Brain pericyte (primary cell): ENCODE measurements around the gene ZNF710.

ENCODE experiments used
- DNase-seq: peaks from one replicate; pipeline ENCODE4 v3.0.0-alpha.2; 2012; ENCODE audit warnings: low read depth, low spot score

ZNF710 gene

DNA sequence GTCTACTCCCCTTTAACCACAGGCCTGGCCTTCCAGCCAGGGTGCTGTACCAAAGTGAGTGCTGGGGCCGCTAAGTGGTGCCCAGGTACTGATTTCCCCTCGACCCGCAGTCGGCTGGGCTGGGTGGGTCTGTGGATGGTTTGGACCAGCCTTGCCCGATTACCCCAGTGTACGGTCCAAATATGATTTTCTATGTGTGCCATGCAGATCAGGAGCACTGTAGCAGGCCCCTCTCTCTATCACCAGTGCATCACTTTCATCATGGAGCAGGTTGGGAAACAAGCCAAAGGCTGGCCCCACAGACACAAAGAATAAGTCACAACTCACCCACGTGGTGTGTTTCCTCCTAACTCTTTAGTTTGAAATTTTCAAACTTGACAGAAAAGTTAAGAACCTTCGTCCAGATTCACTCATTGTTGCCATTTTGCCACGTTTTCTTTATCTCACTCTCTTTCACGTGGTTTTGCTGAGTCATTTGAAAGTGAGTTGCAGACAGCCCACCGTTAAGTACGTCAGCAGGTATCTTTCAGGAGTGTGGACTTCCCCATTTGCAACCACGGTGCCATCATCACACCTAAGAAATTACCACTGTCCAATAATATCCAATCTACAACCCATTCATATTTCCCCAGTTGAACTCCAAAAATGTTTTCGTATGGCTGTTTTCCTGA, 37.0 kb downstream of the ZNF710 start:
- DNase-seq: no peak

DNA sequence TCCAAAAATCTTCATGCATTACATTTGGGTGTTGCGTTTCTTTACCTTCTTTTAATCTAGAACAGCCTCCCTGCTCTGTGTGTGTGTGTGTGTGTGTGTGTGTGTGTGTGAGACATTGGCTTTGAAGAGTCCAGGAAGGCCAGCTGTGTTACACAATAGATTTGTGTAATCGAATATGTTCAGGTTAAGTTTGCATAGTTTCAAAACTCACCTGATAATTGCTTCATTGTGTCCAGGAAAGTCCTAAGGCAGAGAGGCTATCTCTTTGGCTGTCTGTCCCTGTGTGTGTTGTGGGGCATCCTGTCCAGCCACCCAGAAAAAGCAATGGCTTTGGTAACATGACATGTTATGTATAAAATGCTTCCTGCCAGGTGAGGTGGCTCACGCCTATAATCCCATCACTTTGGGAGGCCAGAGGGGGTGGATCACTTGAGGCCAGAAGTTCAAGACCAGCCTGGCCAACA, 37.5 kb downstream of the ZNF710 start:
- no peak for DNase-seq

DNA sequence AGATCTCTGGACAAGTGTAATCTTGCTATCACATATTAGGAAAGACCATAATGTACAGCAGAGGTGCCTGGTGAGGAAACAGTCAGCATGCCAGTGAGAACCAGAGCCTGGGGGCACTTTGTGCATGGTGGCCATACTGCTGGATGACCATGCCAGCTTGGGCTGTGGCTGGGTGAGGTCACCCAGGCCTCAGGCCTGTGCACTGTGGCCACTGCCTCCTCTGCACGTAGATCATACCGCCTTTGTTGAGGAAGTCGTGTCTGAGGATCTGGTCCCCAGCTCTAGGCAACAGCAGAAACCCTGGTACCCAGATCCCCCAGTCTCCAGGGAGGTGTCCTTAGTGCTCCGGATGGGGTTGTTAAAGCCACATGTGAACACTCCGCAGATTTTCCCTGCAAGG, 38.9 kb downstream of the ZNF710 start:
- DNase-seq: no peak

DNA sequence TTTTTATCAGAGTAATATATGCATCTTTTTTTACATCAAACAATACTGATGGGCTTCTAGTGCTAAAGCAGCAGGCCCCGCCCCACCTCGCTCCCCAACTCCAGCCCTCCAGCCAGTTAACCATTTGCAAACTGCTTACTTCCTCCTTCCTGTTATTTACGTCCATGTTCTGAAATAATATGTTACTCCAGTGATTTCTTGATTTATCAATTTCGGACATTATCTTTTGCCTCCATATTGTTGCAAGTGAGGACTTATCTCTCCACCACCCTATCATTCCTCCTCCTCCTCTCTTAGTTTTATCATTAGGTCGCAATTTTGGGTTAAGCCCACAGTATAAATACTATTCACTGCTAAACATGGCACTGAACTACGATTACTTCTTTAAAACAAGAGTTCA, 39.5 kb downstream of the ZNF710 start:
- DNase-seq: no peak

DNA sequence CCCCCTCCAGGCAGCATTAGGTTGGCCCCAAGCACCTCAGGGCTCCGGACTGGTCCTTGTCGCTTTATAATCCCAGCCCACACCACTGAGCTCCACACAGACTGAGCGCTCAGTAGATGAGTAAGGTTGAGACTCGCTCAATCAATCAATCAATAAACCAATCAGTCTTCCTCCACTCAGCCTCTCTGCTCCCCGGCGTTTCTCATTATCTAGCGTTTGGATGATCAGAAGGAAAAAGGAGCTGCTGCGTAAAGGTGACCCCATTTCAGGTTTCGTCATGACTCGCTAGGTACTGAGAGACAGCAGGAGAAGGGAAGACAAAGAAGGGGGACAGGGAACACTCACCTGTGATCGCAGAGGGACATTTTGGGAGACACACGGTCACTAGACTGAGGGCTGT, 41.2 kb downstream of the ZNF710 start:
- no peak for DNase-seq

DNA sequence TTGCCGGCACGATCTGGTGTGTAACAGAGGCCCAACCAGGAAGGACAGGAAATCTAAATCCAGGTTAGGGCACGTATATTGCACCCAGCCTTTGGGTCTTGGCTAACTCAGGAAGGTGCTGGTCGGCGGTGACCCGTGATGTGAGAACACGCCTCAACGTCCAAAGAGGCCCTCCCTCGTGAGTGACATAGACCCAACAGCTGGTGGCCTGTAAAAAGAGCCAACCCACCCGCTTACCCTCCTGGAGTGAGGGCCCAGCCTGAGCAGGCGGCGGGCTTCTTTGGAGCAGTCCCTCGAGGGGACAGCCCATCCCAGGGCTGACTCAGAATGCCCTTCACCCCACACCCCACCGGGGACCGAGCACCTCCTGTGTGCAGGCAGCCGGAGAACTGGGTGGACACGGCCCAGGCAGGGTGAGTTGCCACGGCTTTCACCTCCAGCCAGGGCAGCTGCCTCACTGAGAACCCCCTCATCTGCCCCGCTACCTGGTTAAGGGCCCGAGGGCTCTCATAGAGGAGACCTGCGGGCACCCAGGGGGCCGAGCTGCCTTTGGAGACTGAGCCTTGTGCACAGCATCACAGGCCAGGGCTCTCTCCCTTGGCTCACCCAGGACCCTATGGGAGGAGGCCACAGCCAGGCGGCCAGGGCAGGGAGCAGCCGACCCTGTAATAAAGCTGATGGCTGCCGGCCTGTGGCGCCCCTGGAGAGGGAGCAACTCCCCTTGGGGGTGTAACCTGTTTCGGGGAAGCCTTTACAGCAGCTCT, 41.8 kb downstream of the ZNF710 start:
- DNase-seq: no peak

DNA sequence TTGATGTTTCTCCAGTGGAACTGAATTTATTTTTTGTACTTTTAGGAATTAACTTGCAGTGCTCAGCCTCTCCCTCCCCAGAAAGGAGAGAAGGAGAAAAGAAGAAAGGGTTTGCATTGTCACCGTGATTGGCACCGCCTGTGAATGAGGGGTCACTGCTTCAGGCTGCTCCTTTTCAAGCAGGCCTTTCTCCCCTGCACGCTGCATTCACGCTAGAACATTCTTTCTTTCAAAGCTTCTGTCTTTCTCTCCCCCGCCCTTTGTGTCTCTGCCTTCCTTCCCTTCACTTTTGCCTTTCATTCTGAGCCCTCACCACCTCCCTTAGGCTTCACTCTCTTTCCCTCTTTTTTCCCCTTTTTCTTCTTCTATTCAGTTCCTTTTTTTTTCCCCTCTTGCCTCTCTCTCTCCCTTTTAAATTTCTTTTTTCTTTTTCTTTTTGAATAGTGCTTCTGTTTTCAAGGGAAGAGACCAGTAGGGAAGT, 42.4 kb downstream of the ZNF710 start:
- no peak for DNase-seq

DNA sequence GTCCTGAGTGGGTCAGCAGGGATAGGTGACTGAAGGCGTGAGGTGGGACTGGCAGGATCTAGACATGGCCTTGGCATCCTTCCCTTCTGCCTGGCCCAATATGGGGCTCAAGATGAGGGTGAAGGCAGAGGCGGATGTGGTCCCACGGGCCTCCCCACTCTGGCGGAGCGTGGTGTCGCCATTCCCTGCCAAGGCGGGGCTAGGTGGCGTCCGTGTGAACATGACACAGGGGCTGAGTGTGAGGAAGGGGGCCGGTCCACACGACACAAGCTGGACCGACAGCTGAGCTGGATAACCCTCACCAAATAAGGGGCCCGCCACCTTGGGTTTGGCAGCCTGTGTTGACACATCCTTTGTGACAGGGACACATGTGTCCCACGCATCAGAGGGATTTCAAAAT, 43.1 kb downstream of the ZNF710 start:
- no peak for DNase-seq

DNA sequence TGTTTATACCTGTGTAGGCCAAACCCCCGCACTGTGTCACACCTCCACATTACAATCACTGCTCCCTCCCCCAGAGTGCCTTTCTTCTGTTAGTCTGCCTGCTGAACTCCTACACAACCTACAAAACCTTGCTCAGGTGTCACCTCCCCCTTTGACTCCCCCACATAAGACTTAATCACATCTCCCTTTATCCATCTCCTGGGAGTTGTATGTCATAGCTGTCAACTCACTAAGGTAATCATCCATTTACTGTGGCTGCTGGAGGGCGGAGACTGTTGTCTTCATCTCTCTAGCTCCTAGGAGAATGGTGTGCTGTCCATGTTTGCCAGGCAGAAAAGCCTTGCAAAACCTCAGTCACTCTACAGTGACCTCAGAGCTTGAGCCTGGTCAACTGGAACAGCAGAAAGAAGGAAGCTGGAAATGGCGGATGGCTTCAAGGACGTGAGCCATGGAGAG, 43.8 kb downstream of the ZNF710 start:
- DNase-seq: no peak

DNA sequence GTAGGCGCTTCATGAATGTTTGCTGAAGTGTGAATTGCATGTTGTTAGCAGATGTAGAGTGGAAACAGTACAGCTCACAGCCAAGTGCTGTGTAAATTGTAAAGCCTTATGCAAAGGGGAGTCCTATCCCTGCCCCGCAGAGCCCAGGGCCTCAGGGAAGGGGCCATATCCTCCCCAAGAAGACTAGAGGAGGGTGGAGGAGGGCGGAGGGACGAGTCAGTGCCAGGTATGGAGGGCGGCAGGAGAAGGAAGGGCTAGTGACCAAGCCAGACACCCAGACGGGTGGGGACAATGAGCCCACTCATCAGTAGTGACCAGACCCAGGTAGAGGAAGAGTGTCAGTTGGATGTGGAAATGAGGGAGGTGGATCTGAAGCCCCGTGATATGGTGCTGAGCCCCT, 45.2 kb downstream of the ZNF710 start:
- DNase-seq: no peak

DNA sequence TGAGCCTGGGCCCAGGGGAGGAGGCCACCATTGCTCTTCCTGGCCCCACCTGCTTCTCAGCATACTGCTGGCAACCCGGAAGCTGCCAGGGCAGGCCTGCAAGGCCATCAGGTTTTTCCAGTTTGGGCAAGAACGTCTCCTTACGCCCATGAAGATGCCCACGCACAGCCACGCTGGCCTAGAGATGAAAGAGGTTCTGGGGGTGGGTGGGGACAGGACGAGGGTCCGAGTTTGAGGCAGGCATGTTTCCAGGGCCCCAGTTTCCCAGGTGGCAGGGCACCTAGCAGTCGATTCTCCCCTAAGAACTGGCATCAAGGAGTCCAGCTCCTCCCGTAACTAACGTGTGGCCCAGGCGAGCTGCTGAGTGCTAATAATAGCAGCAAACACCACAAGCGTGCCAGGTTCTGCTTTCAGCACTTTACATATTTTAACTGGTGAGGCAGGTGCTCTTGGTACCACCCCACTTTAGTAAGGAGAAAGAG, 45.8 kb downstream of the ZNF710 start:
- no peak for DNase-seq

DNA sequence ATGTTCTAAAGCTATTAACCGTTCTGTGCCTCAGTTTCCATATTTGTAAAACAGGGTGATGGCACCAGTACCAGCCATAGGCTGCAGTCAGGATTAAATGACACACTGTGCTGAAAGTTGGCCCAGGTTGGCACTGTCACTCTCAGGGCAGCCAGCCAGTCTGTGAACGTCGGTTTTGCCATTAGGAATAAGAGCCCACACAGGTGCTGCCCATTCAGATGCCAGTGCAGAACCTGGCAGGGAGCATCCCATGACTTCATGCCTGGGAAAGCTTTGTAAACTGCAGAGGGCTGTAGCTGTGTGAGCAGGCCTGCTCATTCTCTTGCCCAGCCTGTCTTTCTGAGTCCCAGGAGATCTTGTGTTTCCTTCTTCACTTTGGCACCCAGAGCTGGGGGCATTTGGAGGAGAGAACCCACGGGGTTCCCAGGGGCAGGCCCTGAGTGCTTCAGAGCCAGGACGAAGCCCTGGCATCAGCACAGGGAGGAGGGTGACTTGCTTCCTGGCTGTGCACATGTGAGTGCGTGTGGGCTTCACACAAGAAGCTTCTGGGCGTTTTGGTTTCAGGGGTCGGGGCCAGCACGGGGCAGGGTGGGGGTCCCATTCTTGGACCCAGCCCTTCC, 46.9 kb downstream of the ZNF710 start:
- no peak for DNase-seq

DNA sequence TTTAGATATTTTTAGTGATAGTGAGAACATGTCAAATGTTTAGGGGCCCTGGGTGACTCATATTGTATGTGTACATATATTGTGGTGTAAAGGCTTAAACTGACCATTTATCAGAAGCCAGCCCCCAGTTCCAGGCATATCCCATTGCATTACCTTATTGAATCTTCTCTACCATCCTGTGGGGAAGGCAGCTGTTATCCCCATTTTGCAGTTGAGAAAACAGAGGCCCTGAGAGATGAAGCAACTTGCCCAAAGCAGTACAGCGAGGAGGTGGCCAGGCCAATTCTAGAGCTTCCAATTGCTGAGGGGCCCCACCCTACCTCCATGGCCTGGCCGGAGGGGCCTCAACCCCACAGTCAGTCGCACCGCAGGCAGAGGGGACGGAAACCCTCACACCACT, 47.9 kb downstream of the ZNF710 start:
- no peak for DNase-seq

DNA sequence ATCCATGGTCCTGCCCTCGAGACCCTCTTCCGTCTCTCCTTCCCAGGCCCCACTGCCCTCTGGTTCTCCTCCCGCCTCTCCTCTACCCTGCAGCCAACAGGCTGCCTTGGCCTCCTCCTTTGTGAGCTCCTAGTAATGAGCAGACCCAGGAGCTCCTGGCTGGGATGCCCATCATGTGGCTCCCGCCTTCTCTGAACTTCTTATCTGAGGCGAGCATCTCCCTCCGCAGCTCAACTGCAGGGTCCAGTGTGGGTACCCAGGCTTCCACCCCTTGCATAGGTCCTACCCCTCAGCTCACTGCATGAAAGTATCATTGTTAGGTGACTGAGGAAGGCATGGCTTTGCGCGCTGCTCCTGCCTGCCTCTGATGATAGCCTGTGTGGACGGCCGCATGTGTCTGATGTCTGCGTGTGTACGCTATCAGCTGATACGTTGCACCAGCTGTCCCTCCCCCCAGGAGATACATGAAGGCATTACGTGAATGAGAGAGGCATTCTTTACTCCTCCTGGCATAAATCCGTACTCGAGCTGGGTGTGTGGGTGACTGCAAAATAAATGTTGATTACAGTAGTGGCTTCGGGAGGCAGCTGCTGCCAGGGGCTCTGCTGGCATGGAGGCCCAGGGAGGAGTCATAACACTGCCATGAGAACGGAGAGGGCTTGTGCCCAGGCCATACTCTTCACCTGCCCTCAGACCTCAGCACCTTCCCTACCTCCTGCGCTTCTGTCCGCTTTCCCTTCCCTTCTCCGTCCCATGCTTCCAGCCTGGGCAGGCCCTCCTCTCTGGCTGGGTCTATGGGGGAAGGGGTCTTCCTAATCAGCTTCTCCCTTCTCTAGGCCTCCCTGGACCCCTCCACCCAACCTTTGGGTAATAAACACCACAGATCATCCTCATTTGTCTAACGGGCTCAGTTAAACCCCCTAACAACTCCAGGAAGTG, 48.8 kb downstream of the ZNF710 start:
- no peak for DNase-seq

DNA sequence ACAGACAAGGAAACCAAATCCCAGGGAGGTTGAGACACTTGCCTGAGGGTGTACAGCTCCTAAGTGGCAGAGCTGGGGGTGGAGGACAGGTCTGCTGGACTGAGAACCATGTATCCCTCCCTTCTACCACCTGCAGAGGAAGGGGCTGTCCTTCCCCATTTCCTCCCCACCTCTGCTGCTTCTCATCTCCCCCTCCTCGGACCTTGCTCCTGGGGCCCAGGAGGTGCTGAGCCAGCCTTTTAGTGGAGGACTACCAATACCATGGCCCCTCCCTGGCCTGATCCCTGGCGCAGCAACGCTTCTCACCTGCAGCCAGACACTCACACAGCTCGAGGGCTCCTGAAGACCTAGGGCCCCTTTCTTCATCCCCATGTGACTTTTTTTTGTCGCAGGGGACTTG, 50.8 kb downstream of the ZNF710 start:
- no peak for DNase-seq

DNA sequence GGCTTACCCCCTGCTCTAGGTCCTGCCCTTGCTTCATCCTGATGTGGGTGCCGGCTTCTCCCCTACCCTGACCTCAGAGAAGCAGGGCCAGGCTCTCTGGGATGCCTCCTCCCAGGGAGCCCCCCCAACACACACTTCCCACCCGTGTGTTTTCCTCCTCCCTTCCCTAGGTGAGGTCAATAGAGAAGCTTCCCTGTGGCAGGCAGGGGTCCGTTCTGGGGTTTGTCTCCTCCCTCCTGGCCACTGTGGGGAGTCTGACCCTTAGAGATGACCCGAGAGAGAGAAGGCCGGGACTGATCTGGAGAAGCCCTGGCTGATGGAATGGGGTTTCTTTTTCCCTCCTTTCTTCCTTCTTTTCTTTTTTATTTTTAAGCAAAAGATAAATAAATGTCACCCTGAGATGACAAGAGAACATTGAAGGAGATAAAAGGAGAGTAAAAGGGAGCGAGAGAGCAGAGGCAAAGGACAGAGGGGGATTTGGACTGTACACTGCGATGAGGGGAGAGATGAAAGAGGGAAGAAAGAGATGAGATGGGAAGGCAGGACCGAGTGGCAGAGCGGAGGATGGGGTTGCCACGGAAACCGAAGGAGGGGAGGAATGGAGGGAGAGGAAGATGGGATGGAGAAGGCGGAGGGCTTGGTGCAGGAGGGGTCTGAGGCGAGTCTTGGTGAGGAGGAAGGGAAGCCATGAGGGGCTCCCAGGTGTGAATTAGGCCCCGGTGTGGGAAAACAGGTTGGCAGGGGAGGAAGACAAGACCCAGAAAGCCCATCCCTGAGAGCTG, 52.8 kb downstream of the ZNF710 start:
- DNase-seq: no peak

DNA sequence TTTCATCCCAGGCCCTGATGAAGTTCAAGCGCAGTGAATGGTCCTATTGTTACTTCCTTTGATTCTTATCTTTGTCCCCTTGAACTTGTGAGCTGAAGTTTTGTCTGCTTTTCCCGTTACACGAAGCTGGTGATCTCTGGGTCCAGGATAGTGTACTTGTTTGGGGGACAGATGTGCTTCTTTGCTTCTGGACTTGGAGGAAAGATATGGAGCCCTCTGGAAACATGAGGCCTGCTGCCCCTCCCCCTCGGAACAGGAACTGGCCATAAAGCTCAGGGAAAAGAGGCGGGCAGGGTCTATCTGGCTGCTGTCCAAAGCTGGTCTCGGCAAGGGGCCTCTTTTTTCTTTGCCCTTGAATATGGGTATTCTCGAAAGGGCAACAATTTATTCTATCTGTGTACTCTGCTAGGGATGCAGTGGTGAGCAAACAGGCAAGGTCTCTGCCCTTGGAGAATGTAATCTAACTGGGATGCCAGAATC, 53.5 kb downstream of the ZNF710 start:
- no peak for DNase-seq

DNA sequence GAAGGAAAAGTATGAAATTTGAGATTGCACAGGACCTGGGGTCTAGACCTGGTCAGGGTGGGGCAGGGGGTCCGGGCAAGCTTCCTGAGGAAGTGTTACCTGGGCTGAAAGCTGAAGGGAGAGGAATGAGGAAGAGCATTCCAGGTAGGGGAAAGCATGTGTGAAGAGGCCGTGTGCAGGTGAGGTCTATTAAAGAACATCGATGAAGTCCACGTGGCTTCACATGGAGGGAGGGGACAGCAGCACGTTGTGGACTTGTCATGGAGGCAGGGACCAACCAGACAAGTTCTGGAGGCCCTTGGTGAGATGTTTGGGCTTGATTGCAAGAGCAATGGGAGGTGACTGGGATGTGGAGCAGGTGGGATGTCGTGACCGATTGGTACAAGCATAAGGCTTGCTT, 54.1 kb downstream of the ZNF710 start:
- no peak for DNase-seq

DNA sequence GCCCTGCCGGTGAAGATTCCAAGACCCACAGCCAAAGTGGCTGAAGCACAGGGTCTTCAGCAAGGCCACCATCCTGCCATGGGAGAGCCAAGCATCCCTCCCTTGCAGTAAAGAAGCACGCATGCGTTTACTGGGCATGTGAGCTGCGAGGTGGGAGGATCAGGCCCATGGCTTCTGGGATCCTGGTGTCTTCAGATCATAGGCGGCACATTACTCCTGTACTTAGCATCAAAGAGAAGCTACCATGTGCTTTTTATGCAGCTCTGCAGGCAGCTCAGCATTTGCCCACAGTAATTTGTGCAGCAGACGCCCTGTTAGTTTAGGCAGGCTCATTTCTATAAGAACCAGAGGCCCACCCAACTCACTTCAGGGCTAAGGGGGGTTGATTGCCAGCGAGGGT, 55.4 kb downstream of the ZNF710 start:
- DNase-seq: no peak

DNA sequence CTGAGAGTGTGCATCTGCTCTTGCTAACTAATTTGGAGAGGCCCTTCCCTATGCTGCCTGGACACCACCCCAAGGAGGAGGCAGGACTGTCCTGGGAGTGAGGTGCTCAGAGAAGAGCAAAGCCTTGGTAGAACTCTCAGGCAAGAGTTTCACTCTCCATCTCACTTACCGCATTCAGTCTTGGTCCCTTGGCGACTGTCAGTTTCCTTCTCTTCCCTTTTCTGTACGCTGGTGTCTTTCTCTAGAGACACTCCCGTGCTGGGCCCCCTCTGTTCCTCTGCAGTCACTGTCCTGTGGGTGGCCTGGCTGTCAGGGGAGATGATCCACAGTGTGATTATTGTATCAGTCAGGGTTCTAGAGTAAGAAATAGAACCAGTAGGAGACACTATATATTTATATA, 57.2 kb downstream of the ZNF710 start:
- DNase-seq: no peak
